Raji (cell line): Measurements from ENCODE around the gene TEX22.

ENCODE experiments used
- POLR2A ChIP-seq: IDR thresholded peaks from 2 replicates; pipeline ENCODE4 v1.6.1; 2011; ENCODE audit warnings: low read depth, low read length, control low read depth; ENCODE audit not compliant: insufficient read depth

The TEX22 gene

DNA sequence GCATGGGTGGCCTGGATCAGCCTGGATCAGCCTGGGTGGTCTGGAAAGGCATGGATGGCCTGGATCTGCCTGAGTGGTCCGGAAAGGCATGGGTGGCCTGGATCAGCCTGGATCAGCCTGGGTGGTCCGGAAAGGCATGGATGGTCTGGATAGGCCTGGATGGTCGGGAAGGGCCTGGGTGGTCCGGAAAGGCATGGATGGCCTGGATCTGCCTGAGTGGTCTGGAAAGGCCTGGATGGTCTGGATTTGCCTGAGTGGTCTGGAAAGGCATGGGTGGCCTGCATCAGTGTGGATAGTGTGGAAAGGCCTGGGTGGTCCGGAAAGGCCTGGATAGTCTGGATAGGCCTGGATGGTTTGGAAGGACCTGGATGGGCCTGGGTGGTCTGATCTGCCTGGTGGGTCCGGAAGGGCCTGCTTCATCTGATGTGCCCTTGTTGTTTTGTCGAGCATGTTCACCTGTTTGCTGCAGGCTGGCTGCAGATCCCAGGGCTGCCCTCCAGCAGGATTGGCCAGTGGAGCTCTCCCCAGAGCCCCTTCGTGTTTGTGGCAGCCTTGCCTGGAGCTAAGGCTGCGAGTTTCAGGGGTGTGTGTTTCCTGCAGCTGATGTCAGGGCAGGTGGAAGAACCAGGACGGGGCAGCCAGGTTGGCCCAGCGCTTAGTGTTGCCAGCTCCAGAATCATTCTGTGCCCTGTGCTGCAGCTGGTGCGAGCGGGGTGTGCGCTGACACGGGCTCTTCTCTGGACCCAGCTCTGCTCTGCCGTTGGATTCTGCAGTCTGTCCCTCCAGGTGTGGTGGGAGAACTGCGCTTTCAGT lies 19.3 kb upstream of the TEX22 start:
- no peak for TF ChIP-seq POLR2A

DNA sequence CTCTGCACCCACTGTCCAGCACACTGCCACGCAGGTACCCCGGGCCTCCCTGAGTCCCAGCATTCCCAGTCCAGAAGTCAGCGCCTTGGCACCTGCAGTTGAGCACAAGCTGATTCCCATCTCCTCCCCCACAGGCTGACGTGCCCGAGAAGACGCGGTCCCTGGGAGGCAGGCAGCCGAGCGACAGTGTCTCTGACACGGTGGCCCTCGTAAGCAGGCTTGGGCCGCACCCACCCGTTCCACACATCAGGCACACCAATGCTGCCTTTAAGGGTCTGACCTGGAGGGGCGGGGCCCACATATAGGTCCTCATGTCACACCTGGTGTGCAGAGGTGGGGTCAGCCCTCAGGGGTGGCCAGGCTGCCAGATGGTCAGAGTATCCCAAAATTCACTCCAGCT lies 18.4 kb upstream of the TEX22 start:
- TF ChIP-seq POLR2A, result no peak

DNA sequence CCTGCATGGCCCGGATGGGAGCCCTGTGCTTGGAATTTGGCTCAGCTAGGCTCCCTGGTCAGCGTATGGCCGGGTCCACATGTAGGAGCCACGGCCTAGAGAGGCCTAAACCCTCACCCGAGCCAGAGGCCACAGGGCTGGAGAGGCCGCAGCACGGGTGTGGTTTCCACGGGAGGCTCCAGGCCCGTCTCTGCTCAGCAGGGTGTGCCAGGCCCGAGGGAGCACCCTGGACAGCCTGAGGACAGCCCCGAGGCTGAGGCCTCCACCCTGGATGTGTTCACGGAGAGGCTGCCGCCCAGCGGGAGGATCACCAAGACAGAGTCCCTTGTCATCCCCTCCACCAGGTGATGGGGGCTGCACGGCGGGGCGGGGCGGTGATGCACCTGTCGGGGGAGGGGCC lies 17.6 kb upstream of the TEX22 start:
- no peak for TF ChIP-seq POLR2A

DNA sequence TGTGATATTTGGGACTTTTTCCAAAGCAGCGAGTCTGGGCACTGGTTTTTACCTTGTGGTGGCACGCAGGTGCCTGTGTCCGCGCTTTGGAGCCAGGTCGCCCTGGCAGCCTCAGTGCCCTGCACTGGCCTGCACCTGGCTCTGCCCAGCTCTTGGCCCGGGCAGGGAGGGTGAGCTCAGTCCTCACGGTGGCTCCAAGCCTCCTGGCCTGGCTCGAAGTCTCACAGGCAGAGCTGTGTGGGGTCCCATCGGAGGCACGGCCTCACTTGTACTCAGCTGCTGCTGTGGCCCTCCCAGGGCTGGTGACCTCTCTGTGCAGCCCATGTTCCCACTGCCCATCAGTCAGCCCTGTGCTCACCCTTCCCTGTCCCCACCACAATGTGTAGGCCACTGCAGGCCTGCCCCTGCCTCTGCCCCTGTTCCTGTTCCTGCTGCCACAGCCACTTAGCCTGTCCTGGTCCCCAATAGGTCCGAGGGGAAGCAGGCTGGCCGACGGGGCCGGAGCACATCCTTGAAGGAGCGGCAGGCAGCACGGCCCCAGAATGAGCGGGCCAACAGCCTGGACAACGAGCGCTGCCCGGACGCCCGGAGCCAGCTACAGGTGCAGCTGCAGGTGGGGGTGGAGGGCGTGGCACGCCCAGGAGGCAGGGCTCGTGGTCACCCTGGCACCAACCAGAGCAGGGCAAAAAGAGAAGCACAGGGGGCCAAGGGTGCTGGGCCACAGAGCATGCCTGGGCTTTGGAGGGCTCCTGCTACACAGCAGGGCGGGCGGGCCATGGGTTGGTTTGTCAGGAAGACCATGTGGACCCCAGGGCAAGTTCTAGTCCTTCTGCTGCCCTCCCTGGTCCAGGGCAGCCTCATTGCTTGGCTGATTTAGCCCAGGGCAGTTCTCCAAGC lies 16.6 kb upstream of the TEX22 start:
- no peak for TF ChIP-seq POLR2A

DNA sequence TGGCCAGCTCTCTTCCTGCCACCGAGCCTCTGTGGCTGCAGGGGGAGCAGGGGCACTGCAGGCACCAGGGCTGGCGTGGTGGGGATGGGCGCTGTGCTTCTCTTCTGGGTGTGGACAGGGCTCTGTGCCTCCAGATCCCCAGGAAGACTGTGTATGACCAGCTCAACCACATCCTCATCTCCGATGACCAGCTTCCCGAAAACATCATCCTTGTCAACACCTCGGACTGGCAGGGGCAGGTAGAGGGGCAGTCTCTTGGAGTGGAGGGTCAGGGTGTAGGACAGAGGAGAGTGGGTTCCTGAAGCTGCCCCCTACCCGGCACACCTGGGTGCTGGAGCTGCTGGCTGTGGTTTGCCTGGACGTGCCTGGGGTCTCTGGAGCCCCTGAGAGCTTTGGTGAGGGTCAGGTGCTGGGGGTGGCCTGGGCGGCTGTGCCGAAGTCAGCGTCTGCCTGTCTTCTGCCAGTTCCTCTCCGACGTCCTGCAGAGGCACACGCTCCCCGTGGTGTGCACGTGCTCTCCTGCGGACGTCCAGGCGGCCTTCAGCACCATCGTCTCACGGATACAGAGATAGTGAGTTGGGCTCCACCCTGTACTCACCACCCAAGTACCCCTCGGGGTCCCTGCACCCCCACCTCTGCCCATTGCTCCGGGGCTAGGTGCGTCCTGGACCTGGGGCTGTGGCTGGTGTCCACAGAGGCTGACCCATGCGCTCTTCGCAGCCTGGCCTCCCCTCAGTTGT lies 15.8 kb upstream of the TEX22 start:
- no peak for TF ChIP-seq POLR2A

DNA sequence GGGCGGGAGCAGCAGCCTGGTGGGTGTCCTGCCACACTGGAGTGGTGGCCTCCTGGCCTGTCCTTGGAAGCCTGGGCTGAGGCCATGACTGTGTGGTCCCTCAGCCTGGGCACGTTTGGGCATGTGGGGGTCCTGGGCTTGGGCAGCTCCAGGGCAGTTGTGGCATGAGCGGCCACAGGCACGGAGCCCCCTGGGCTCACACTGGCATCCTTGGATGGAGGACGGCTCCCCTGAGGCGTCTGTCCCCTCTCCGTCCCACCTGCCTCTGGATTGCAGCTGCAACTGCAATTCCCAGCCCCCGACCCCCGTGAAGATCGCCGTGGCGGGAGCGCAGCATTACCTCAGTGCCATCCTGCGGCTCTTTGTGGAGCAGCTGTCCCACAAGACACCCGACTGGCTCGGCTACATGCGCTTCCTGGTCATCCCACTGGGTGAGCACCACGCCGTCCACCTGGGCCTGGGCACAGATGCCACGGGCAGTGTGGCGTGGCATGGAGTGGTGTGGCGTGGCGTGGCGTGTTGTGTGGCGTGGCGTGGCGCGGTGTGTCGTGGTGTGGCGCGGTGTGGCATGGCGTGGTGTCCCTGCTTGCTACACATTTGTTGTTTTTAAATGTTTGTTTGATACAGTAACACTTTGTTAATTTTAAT lies 15.1 kb upstream of the TEX22 start:
- TF ChIP-seq POLR2A, result no peak

DNA sequence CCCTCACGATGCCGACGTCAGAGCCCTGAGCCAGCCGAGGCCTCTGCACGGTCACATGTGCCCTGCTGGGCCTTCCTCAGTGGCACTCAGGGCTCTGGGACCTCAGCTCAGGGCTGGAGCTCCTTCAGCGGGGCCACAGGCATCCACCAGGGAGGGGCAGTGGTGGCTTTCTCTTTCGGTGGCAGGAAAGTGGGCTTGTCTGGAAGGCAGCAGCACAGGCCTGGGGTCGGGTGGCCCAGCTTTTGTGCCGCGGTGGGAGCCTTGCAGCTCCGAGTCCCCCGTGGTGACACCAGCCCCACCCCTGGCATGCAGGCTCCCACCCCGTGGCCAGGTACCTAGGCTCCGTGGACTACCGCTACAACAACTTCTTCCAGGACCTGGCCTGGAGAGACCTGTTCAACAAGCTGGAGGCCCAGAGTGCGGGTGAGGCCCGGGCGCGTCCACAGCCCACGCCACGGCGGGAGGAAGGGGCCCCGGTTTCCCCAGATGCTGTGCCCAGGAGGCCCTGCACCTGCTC lies 14.2 kb upstream of the TEX22 start:
- no peak for TF ChIP-seq POLR2A

DNA sequence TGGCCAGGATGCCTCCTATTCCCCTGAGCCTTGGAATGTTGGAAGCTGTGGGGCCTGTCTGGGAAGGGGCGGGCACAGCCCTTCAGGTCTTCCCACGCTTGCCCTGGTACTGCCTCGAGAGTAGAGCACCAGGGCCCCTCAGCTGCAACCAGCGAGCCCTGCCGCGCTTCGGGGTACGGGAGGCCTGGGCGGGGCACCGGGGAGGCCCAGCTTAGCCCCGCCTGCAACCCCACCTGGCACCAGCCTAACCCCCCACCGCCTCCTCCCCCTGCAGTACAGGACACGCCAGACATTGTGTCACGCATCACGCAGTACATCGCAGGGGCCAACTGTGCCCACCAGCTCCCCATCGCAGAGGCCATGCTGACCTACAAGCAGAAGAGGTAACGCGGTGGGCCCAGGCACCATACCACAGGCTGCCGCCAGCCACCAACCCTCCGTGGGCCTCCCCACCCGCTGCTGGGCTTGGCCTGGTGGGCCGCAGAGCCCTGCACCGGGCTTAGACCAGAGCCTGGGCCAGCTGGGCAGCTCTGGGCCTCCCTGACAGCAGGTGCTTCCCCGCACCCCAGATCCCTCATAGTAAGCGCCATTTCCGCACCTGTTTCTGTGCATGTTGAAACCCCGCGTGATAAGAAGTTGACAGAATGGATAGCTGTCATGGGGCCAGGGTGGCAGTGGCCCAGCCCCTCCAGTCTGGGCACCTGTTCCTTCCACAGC lies 13.6 kb upstream of the TEX22 start:
- TF ChIP-seq POLR2A, result no peak

DNA sequence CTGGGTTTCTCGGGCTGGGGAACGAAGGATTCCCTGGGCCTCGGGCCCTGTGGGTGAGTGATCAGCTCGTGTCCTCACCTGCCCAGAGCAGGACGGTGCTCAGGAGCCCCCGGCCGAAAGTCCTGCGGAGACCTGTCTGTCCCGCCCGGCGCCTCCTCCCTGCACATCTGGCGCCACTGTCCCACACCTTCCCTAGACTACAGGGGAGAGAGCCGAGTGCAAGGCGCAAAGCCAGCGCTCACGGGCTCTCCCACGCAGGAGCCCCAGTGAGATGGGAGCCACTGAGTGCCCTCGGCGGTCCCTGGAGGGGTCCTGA lies 13.1 kb upstream of the TEX22 start:
- TF ChIP-seq POLR2A, result no peak

DNA sequence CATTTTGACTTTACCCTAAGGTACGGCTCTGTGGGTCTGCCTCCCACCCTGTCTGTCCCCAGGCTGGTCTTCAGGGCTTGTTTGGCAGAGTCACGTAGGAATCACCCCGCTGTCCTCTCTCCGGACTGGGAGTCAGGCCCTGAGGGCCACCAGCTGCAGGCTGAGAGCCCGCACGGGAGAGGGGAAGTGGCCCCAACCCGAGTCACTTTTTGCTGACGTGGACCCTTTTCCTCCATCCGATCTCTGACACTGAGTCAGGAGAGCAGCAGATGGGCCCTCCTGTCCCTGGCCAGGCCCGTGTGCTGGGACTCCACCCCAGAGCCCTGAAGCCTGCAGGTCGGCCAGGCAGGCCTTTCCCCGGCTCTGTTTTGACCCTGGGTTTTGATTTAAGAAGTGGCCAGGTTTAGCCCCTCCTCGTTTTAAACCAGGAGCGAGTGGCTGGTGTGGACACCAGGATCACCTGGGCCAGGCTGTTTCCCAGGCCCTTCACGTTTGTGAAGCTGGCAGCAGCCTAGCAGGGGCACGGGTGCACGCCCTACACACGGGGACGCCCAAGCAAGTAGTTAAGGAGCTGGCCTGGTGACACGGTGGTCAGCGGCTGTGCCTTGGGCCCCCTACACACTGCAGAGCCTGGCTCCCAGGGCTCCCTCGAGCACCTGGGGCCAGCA lies 12.5 kb upstream of the TEX22 start:
- TF ChIP-seq POLR2A, result no peak

DNA sequence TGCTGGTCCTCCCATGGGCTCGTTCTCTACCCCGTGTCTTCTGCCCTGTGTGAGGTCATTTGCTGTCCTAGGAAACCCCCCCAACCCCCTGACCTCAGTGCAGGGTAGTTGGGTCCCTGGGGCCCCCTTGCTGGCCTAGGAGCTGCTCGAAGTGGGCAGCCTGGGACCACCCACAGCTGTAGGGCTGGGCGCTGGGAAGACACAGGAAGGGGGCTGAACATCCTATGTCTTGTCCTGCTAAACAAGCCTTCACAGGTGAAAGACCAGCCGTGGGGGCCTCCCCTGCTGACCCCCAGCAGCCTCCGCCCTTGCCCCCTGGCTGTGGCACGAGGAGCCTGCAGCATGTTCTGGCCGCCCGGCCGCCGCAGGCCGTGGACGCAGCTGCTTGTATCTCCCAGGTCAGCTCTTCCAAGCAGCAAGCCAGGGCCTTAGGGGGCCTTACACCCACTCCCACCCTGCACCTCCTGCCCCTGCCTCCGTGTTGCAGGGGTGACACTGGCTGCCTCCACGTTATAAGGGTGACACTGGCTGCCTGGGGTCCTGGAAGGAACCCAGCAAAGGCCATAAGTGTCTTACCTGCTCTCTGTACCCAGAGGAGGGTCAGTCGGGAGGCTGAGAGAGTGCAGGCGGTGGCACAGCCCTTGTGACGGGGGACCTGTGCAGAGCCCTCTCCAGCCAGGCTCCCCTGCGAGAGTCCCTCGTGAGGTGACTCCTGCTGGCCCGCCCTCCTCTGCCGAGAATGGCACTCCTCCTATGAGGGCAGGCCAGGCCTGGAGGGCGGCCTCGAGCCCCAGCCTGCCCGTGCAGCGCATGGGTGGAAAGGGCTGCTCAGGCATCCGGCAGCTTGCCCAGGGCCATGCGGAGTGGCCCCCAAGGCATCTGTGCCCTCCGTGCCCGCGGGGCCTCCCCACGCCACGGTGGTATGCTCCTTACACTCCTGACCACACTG lies 11.5 kb upstream of the TEX22 start:
- no peak for TF ChIP-seq POLR2A

DNA sequence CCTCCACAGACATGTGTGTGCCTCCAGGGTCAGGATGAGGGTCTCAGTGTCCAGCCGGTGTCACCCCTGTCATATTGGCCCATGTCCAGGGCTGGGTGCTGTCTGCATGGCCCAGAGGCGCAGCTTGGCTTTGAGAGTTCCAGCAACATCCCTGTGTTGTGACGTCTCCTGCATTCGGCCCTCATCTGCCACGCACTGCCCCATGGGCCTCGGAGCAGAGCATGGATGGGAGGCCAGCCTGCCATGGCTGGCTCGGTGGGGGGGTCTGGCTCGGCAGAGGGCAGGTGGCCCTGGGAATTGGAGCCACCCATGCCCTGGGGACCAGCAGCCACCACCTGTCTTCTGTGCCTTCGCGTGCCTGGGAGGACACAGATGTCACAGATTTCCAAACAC lies 10.8 kb upstream of the TEX22 start:
- TF ChIP-seq POLR2A, result no peak
